ES-I3 (cell line): ENCODE results near the gene OR6S1.
"Not testable (repeated sequence)": the region's sequence is repeated elsewhere in the genome, so short reads cannot be mapped to it uniquely, and the experiment has no call there.

Source experiments
- H3K36me3 ChIP-seq: 2 replicates; pipeline ENCODE4 v1.6.1; 2013; ENCODE audit warnings: mild to moderate bottlenecking, low read length, control low read depth, moderate library complexity; ENCODE audit not compliant: insufficient read depth
- H3K4me1 ChIP-seq: 2 replicates; pipeline ENCODE4 v1.6.1; 2013; ENCODE audit warnings: mild to moderate bottlenecking, control low read depth, low read length; ENCODE audit not compliant: insufficient read depth
- H3K9ac ChIP-seq: 2 replicates; pipeline ENCODE4 v1.6.1; 2013; ENCODE audit warnings: low read depth, mild to moderate bottlenecking, low read length, moderate library complexity
- H3K9me3 ChIP-seq: 2 replicates; pipeline ENCODE4 v1.6.1; 2013; ENCODE audit warnings: mild to moderate bottlenecking, low read length, moderate library complexity; ENCODE audit not compliant: control insufficient read depth, insufficient read depth

Gene OR6S1

GRCh38 chr14:20601522-20601921 lies 40.0 kb downstream of the OR6S1 start:
- Histone ChIP-seq H3K36me3 (no peaks in the 10 kb centered on the region), H3K9ac (no peak overlapping the region), H3K4me1 (no peaks in the 10 kb centered on the region), H3K9me3 (no peaks in the 10 kb centered on the region)

- Histone ChIP-seq H3K9me3 (no peaks in the 10 kb centered on the region), H3K4me1 (no peaks in the 10 kb centered on the region), H3K36me3 (no peaks in the 10 kb centered on the region), H3K9ac (no peak overlapping the region)
These were observed 44.4 kb downstream of the OR6S1 start for GRCh38 chr14:20597108-20597507.

DNA sequence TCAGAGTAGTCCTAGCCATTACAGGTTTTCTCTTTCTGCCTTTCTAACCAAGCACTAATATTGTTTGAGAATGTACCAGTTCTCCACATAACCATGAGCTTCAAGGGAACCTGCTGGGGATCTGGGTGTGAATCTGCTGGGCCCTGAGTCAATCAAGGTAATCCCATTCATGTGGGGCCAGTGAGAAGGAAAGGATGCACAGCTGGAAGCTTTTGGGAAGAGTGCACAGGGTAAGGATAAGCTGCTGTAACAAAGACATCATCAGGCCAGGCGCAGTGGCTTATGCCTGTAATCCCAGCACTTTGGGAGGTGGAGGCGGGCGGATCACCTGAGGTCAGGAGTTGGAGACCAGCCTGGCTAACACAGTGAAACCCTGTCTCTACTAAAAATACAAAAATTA lies 45.8 kb downstream of the OR6S1 start:
- H3K36me3 ChIP-seq, H3K9ac ChIP-seq, H3K4me1 ChIP-seq, H3K9me3 ChIP-seq: not testable (repeated sequence)

- no peak overlapping the region for H3K9ac ChIP-seq
- no peaks in the 10 kb centered on the region for H3K36me3 ChIP-seq
- H3K9me3 ChIP-seq = no peaks in the 10 kb centered on the region
- H3K4me1 ChIP-seq = no peaks in the 10 kb centered on the region
These were observed 48.9 kb downstream of the OR6S1 start for GRCh38 chr14:20592574-20592973.

DNA sequence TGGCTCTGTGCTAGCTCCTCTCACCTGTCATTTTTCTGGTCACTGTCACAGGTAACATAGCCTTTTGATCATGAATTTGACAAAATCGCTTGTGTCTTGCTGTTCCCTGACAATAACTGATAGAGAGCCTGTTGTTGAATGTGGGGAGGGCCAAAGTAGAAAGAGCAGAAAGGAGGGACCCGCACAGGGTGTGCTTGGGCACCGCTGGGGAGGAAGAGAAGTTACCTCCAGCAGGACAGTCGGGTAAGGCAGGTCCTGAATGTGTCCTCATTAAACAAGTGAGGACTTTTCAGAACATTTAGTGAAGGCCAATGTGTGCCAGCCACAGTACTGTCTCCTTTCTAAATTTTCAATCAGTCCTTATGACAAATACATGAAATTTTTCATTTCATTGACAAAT lies 50.3 kb downstream of the OR6S1 start, which contains the start of gene RNASE12:
Gene RNASE12, minus strand, starts transcription at position 142 of the 400 bp plus-strand sequence. CDS start 653 bp downstream, outside the sequence.
- Histone ChIP-seq H3K36me3 (no peaks in the 10 kb centered on the region), H3K9ac (no peak within 1 kb of the TSS), H3K9me3 (no peaks in the 10 kb centered on the region), H3K4me1 (no peaks in the 10 kb centered on the region)
